T-helper 2 cell treated with Interferon-gamma antibody and Interleukin-4, amounts not matched to agents 5 μg/mL and 100 μg/mL, for 36 hours (primary cell): ENCODE measurements around the gene GPR55.
"Not testable (repeated sequence)": the region's sequence is repeated elsewhere in the genome, so short reads cannot be mapped to it uniquely, and the experiment has no call there.

Source experiments
- DNase-seq: peaks from one replicate; pipeline ENCODE4 v3.0.0; 2021; ENCODE audit warnings: low spot score
- H3K27ac Mint-ChIP-seq: one replicate; pipeline ENCODE4 v1.8.0; 2021; ENCODE audit warnings: mild to moderate bottlenecking, mixed read lengths
- H3K27me3 Mint-ChIP-seq: one replicate; pipeline ENCODE4 v1.8.0; 2021; ENCODE audit warnings: low read depth, mixed read lengths
- H3K36me3 Mint-ChIP-seq: one replicate; pipeline ENCODE4 v1.8.0; 2021; ENCODE audit warnings: low read depth, mixed read lengths
- H3K4me1 Mint-ChIP-seq: one replicate; pipeline ENCODE4 v1.8.0; 2021; ENCODE audit warnings: low read depth, mixed read lengths
- H3K4me3 Mint-ChIP-seq: one replicate; pipeline ENCODE4 v1.8.0; 2022; ENCODE audit warnings: mild to moderate bottlenecking, moderate library complexity, mixed read lengths
- H3K9me3 Mint-ChIP-seq: one replicate; pipeline ENCODE4 v1.8.0; 2021; ENCODE audit warnings: mixed read lengths

The GPR55 gene

GRCh38 chr2:230924470-230925341 is at the start of gene GPR55:
Gene GPR55 (minus strand): TSS chr2:230925242. CDS start chr2:230910962, 14,280 bp downstream.
- DNase-seq = peak; percentile 75
- Mint-ChIP-seq H3K4me3 (peak within 1 kb of the TSS; percentile 77), H3K27ac (peak within 1 kb of the TSS; percentile 79), H3K36me3 (peaks cover 3% of the 10 kb centered on the region), H3K4me1 (peaks cover 36% of the 10 kb centered on the region), H3K27me3 (peaks cover 20% of the 10 kb centered on the region), H3K9me3 (no peaks in the 10 kb centered on the region)

- Mint-ChIP-seq H3K4me3 (peak overlapping the region; percentile 70), H3K27ac (peak overlapping the region; percentile 81), H3K4me1 (peaks cover 42% of the 10 kb centered on the region), H3K27me3 (peaks cover 37% of the 10 kb centered on the region), H3K9me3 (peaks cover 3% of the 10 kb centered on the region), H3K36me3 (no peaks in the 10 kb centered on the region)
- peak; percentile 84 for DNase-seq
Measured at GRCh38 chr2:230974096-230974913, 49.3 kb upstream of the GPR55 start.

GRCh38 chr2:230972046-230972445 is 47.0 kb upstream of the GPR55 start:
- DNase-seq = no peak
- Mint-ChIP-seq H3K4me1 (peaks cover 31% of the 10 kb centered on the region), H3K36me3 (no peaks in the 10 kb centered on the region), H3K4me3 (no peak overlapping the region), H3K27me3 (peaks cover 36% of the 10 kb centered on the region), H3K9me3 (peaks cover 3% of the 10 kb centered on the region), H3K27ac (no peak overlapping the region)

- peaks cover 2% of the 10 kb centered on the region for H3K9me3 Mint-ChIP-seq
- H3K27me3 Mint-ChIP-seq = peaks cover 34% of the 10 kb centered on the region
- H3K4me1 Mint-ChIP-seq = peaks cover 20% of the 10 kb centered on the region
- no peaks in the 10 kb centered on the region for H3K36me3 Mint-ChIP-seq
- no peak overlapping the region for H3K4me3 Mint-ChIP-seq
- DNase-seq = no peak
- H3K27ac Mint-ChIP-seq = no peak overlapping the region
Measured at GRCh38 chr2:230969659-230970015, 44.6 kb upstream of the GPR55 start.

GRCh38 chr2:230968921-230969658 is 44.0 kb upstream of the GPR55 start:
- no peak overlapping the region for H3K27ac Mint-ChIP-seq

GRCh38 chr2:230968314-230968713 is 43.3 kb upstream of the GPR55 start:
- H3K4me3 Mint-ChIP-seq, H3K36me3 Mint-ChIP-seq, H3K27ac Mint-ChIP-seq, H3K4me1 Mint-ChIP-seq, H3K9me3 Mint-ChIP-seq, DNase-seq: not testable (repeated sequence)
- H3K27me3 Mint-ChIP-seq = peaks cover 32% of the 10 kb centered on the region

More at GRCh38 chr2:230968921-230969658, 44.0 kb upstream of the GPR55 start:
- H3K4me3 Mint-ChIP-seq = no peak overlapping the region
- H3K9me3 Mint-ChIP-seq = no peaks in the 10 kb centered on the region
- no peaks in the 10 kb centered on the region for H3K36me3 Mint-ChIP-seq
- peaks cover 30% of the 10 kb centered on the region for H3K27me3 Mint-ChIP-seq
- DNase-seq = no peak
- peaks cover 14% of the 10 kb centered on the region for H3K4me1 Mint-ChIP-seq

- Mint-ChIP-seq H3K27ac (no peak overlapping the region), H3K4me3 (no peak overlapping the region), H3K27me3 (peaks cover 38% of the 10 kb centered on the region), H3K4me1 (peaks cover 8% of the 10 kb centered on the region), H3K9me3 (no peaks in the 10 kb centered on the region), H3K36me3 (no peaks in the 10 kb centered on the region)
- DNase-seq = no peak
Measured at GRCh38 chr2:230967113-230967512, 42.1 kb upstream of the GPR55 start.

- H3K27me3 Mint-ChIP-seq = peaks cover 51% of the 10 kb centered on the region
- peaks cover 8% of the 10 kb centered on the region for H3K4me1 Mint-ChIP-seq
- no peaks in the 10 kb centered on the region for H3K36me3 Mint-ChIP-seq
- no peak overlapping the region for H3K27ac Mint-ChIP-seq
- no peak for DNase-seq
- no peak overlapping the region for H3K4me3 Mint-ChIP-seq
- H3K9me3 Mint-ChIP-seq = no peaks in the 10 kb centered on the region
Measured at GRCh38 chr2:230964136-230964730, 39.2 kb upstream of the GPR55 start.

- Mint-ChIP-seq H3K27ac (no peak overlapping the region), H3K4me3 (no peak overlapping the region), H3K36me3 (no peaks in the 10 kb centered on the region), H3K27me3 (peaks cover 57% of the 10 kb centered on the region), H3K9me3 (no peaks in the 10 kb centered on the region), H3K4me1 (peaks cover 25% of the 10 kb centered on the region)
- no peak for DNase-seq
Measured at GRCh38 chr2:230961091-230961491, 36.0 kb upstream of the GPR55 start.

- peaks cover 28% of the 10 kb centered on the region for H3K4me1 Mint-ChIP-seq
- no peak overlapping the region for H3K4me3 Mint-ChIP-seq
- no peak for DNase-seq
- no peak overlapping the region for H3K27ac Mint-ChIP-seq
- peaks cover 60% of the 10 kb centered on the region for H3K27me3 Mint-ChIP-seq
- H3K36me3 Mint-ChIP-seq = no peaks in the 10 kb centered on the region
- H3K9me3 Mint-ChIP-seq = no peaks in the 10 kb centered on the region
Measured at GRCh38 chr2:230960026-230960425, 35.0 kb upstream of the GPR55 start.

GRCh38 chr2:230958820-230959756 is 34.0 kb upstream of the GPR55 start:
- no peaks in the 10 kb centered on the region for H3K36me3 Mint-ChIP-seq
- H3K27me3 Mint-ChIP-seq = peaks cover 70% of the 10 kb centered on the region
- DNase-seq = no peak
- H3K4me1 Mint-ChIP-seq = peaks cover 34% of the 10 kb centered on the region
- H3K27ac Mint-ChIP-seq = no peak overlapping the region
- H3K9me3 Mint-ChIP-seq = no peaks in the 10 kb centered on the region
- peak overlapping the region; percentile 5 for H3K4me3 Mint-ChIP-seq

- no peaks in the 10 kb centered on the region for H3K36me3 Mint-ChIP-seq
Measured at GRCh38 chr2:230957756-230958391, 32.8 kb upstream of the GPR55 start.

More at GRCh38 chr2:230957756-230958391, 32.8 kb upstream of the GPR55 start:
- DNase-seq = no peak
- H3K4me3 Mint-ChIP-seq = peak overlapping the region; percentile 79
- H3K27ac Mint-ChIP-seq = peak overlapping the region; percentile 73
- H3K27me3 Mint-ChIP-seq = peaks cover 66% of the 10 kb centered on the region
- peaks cover 34% of the 10 kb centered on the region for H3K4me1 Mint-ChIP-seq
- no peaks in the 10 kb centered on the region for H3K9me3 Mint-ChIP-seq
